HG02678 (cell line): ENCODE data around the gene MRPS15.
"Not testable (repeated sequence)": the region's sequence is repeated elsewhere in the genome, so short reads cannot be mapped to it uniquely, and the experiment has no call there.

Experiments
- ATAC-seq: cut with Tn5 transposase; IDR thresholded peaks from one replicate; pipeline ENCODE4 v1.9.1; 2021; ENCODE audit warnings: mild to moderate bottlenecking, moderate library complexity; ENCODE audit not compliant: unreplicated experiment

MRPS15 gene

GRCh38 chr1:36463803-36464604 is at the start of gene MRPS15:
MRPS15 (minus strand) TSS chr1:36464384; CDS start chr1:36464275, 109 bp downstream.
- peak; percentile 87 for ATAC-seq

- no peak for ATAC-seq
These were observed 48.7 kb upstream of the MRPS15 start for GRCh38 chr1:36512842-36513241.

- no peak for ATAC-seq
These were observed 47.9 kb upstream of the MRPS15 start for GRCh38 chr1:36511804-36512798.

- not testable (repeated sequence) for ATAC-seq
These were observed 47.0 kb upstream of the MRPS15 start for GRCh38 chr1:36511220-36511619.

GRCh38 chr1:36510418-36510817 is 46.2 kb upstream of the MRPS15 start:
- ATAC-seq: no peak

GRCh38 chr1:36508257-36508656 is 44.1 kb upstream of the MRPS15 start:
- no peak for ATAC-seq

- no peak for ATAC-seq
These were observed 42.2 kb upstream of the MRPS15 start for GRCh38 chr1:36506276-36506920.

- no peak for ATAC-seq
These were observed 39.5 kb upstream of the MRPS15 start for GRCh38 chr1:36503733-36504132.

- ATAC-seq: no peak
These were observed 39.0 kb upstream of the MRPS15 start for GRCh38 chr1:36503159-36503558.

GRCh38 chr1:36502616-36503015 is 38.4 kb upstream of the MRPS15 start:
- ATAC-seq: no peak

GRCh38 chr1:36501911-36502310 is 37.7 kb upstream of the MRPS15 start:
- ATAC-seq: not testable (repeated sequence)

GRCh38 chr1:36497207-36497606 is 33.0 kb upstream of the MRPS15 start:
- ATAC-seq: no peak

- ATAC-seq: no peak
These were observed 30.8 kb upstream of the MRPS15 start for GRCh38 chr1:36494971-36495370.

- no peak for ATAC-seq
These were observed 29.3 kb upstream of the MRPS15 start for GRCh38 chr1:36493524-36493923.

- ATAC-seq: no peak
These were observed 28.3 kb upstream of the MRPS15 start for GRCh38 chr1:36492491-36492890.

- not testable (repeated sequence) for ATAC-seq
These were observed 25.3 kb upstream of the MRPS15 start for GRCh38 chr1:36489258-36490051.

GRCh38 chr1:36487906-36488305 is 23.7 kb upstream of the MRPS15 start:
- ATAC-seq: no peak

- not testable (repeated sequence) for ATAC-seq
These were observed 23.1 kb upstream of the MRPS15 start for GRCh38 chr1:36487336-36487725.

GRCh38 chr1:36486439-36487335 is 22.5 kb upstream of the MRPS15 start:
- no peak for ATAC-seq
